MCF 10A (cell line): Measurements from ENCODE around the gene NOG. TPM values are rescaled to one million over a fixed set of nuclear protein-coding genes. Genes with fewer than 3 reads are reported as not detected.

Experiments
- Bru-seq: library from RNA; stranded (reverse); fragments of 400-500 nt; gene quantifications from one replicate; lab custom pipeline; 2021; lab: Mats Ljungman, UMichigan
- BruChase-seq, 2 experiments: library from RNA; stranded (reverse); fragments of 400-500 nt; gene quantifications; one replicate each; lab custom pipeline; 2021; lab: Mats Ljungman, UMichigan
- BruUV-seq: library from RNA; stranded (reverse); fragments of 400-500 nt; replicated peaks from 2 replicates; lab custom pipeline; 2021; lab: Mats Ljungman, UMichigan
- CTCF ChIA-PET: fragments of 300-600 bp; sonication (Branson Sonifier 250); formaldehyde crosslinking; extraction: SDS; loops from one replicate; lab custom pipeline; 2021; ENCODE audit warnings: antibody characterized with exemption, inconsistent platforms; lab: Yijun Ruan, JAX
- POLR2A ChIA-PET: fragments of 300-600, 350-650 bp; sonication (Branson Sonifier 250); formaldehyde crosslinking; extraction: SDS; loops from one replicate; lab custom pipeline; 2020; ENCODE audit warnings: antibody characterized with exemption, inconsistent platforms; lab: Yijun Ruan, JAX
- DNase-seq: peaks from one replicate; pipeline ENCODE4 v3.0.0-alpha.2; 2018; ENCODE audit not compliant: unreplicated experiment
- H3K27ac Mint-ChIP-seq: one replicate; pipeline ENCODE4 v1.8.0; 2022; ENCODE audit warnings: mild to moderate bottlenecking, low read depth, mixed read lengths; ENCODE audit not compliant: unreplicated experiment
- H3K27me3 Mint-ChIP-seq: one replicate; pipeline ENCODE4 v1.8.0; 2022; ENCODE audit warnings: mixed read lengths; ENCODE audit not compliant: insufficient read depth, unreplicated experiment
- H3K36me3 Mint-ChIP-seq: one replicate; pipeline ENCODE4 v1.8.0; 2022; ENCODE audit warnings: mild to moderate bottlenecking, moderate library complexity, mixed read lengths; ENCODE audit not compliant: insufficient read depth, unreplicated experiment
- H3K4me1 Mint-ChIP-seq: one replicate; pipeline ENCODE4 v1.8.0; 2022; ENCODE audit warnings: mixed read lengths; ENCODE audit not compliant: insufficient read depth, unreplicated experiment
- H3K4me3 Mint-ChIP-seq: one replicate; pipeline ENCODE4 v1.8.0; 2022; ENCODE audit warnings: mild to moderate bottlenecking, moderate library complexity, mixed read lengths; ENCODE audit not compliant: unreplicated experiment
- H3K9me3 Mint-ChIP-seq: one replicate; pipeline ENCODE4 v1.8.0; 2022; ENCODE audit warnings: mixed read lengths; ENCODE audit not compliant: unreplicated experiment
- CTCF ChIP-seq: fragments of 200-600 bp; IDR thresholded peaks from one replicate; pipeline ENCODE4 v1.8.0; 2022; ENCODE audit warnings: antibody characterized with exemption, mild to moderate bottlenecking; ENCODE audit not compliant: unreplicated experiment
- intact Hi-C: fragments of 100-400 bp; cut with micrococcal nuclease; formaldehyde crosslinking; loops from 2 replicates; pipeline ENCODE4 v1.14.1; 2022
- long read RNA-seq: library from polyadenylated mRNA; stranded (forward); transcript quantifications from one replicate; pipeline ENCODE4 v2.0.0, GENCODE V29; 2022
- total RNA-seq: library from RNA; stranded (reverse); gene quantifications from 2 replicates; pipeline ENCODE4 v1.2.3, GENCODE V29; 2022

Gene NOG
- total RNA-seq (1.1 and 1.7 TPM in 2 replicates), Bru-seq, nascent RNA (percentile 37 among the genes with signal in this experiment), BruChase-seq, experiment 1, labeled RNA remaining after a 6-hour chase (percentile 44 among the genes with signal in this experiment), BruChase-seq, experiment 2, labeled RNA remaining after a 2-hour chase (percentile 52 among the genes with signal in this experiment)
- long read RNA-seq: 0 reads

- Mint-ChIP-seq H3K36me3 (no peaks in the 10 kb centered on the region), H3K27ac (no peak within 1 kb of the TSS), H3K4me3 (peak within 1 kb of the TSS; percentile 75), H3K27me3 (peaks cover 19% of the 10 kb centered on the region), H3K4me1 (no peaks in the 10 kb centered on the region), H3K9me3 (no peaks in the 10 kb centered on the region)
- DNase-seq: peak; percentile 68
- TF ChIP-seq CTCF: no peak
- BruUV-seq: no TSS peak
- ChIA-PET CTCF (interaction anchor here (0.6 to 12.8 kb wide), 17 partner anchors 8 to 192 kb away, joined by 3 to 275 read pairs (median 6); no protein-coding TSS in a partner anchor), POLR2A (interaction anchor here (0.6 to 2.9 kb wide), 12 partner anchors 8 to 244 kb away, joined by 3 to 29 read pairs (median 5); partner anchors contain the start of genes C17orf67 and DGKE)
- intact Hi-C loops: loop anchor here (1.0 to 10.0 kb wide), 4 partner anchors 61 to 351 kb away; no protein-coding TSS in a partner anchor
These were observed at the start of gene NOG for GRCh38 chr17:56593646-56594319. Gene NOG (plus strand): TSS chr17:56593699. CDS start chr17:56594224, 525 bp downstream.

- Mint-ChIP-seq H3K4me3 (no peak overlapping the region), H3K36me3 (no peaks in the 10 kb centered on the region), H3K27me3 (no peaks in the 10 kb centered on the region), H3K4me1 (no peaks in the 10 kb centered on the region), H3K27ac (no peak overlapping the region), H3K9me3 (no peaks in the 10 kb centered on the region)
- TF ChIP-seq CTCF: no peak
- no TSS peak for BruUV-seq
- no peak for DNase-seq
- ChIA-PET CTCF (interaction anchor here (0.5 kb wide), 1 partner anchor 938 kb away, joined by 3 read pairs; no protein-coding TSS in a partner anchor), POLR2A (no interaction called here)
- intact Hi-C loops: no loop called here
These were observed 48.4 kb upstream of the NOG start for GRCh38 chr17:56545106-56545505.

GRCh38 chr17:56545930-56546329 lies 47.6 kb upstream of the NOG start:
- ChIA-PET POLR2A (no interaction called here), CTCF (no interaction called here)
- no peak overlapping the region for H3K4me3 Mint-ChIP-seq
- H3K4me1 Mint-ChIP-seq: no peaks in the 10 kb centered on the region
- H3K27ac Mint-ChIP-seq: no peak overlapping the region
- H3K9me3 Mint-ChIP-seq: no peaks in the 10 kb centered on the region
- intact Hi-C loops: no loop called here
- no peak for DNase-seq
- H3K27me3 Mint-ChIP-seq: no peaks in the 10 kb centered on the region
- no peak for TF ChIP-seq CTCF
- no TSS peak for BruUV-seq
- H3K36me3 Mint-ChIP-seq: no peaks in the 10 kb centered on the region

- Mint-ChIP-seq H3K4me1 (no peaks in the 10 kb centered on the region), H3K27me3 (no peaks in the 10 kb centered on the region), H3K9me3 (no peaks in the 10 kb centered on the region), H3K36me3 (no peaks in the 10 kb centered on the region), H3K4me3 (no peak overlapping the region), H3K27ac (no peak overlapping the region)
- TF ChIP-seq CTCF: no peak
- ChIA-PET CTCF (no interaction called here), POLR2A (no interaction called here)
- BruUV-seq: no TSS peak
- DNase-seq: no peak
- intact Hi-C loops: no loop called here
These were observed 44.8 kb upstream of the NOG start for GRCh38 chr17:56548661-56549060.
